Measurements from ENCODE around the gene PPM1H.
A peak's percentile ranks its signal among the peaks of the same experiment; 100 is the strongest.
"Not testable (repeated sequence)": the region's sequence is repeated elsewhere in the genome, so short reads cannot be mapped to it uniquely, and the experiment has no call there.

PPM1H gene

DNA sequence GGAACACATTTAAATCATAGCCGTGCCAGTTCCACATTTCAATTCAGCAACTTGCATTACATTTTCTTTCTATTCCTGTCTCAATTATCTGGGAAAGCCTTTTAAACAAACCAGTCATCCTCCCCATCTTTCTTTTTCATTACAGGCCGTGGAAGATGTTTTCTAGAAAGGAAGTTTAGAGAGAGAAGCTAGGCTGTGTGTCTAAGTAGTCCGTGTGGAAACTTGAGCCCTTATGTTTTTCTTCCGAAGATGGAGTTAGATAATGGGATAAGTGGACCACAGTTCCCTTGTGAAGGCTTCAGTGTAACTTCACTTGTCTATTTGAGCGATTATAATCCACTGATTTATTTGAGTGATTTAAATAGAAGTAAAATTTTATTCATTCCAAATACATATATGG, 12.4 kb upstream of the PPM1H start:
- DNase-seq (ENCODE audit: low read depth in 3 of 3): no peak

DNA sequence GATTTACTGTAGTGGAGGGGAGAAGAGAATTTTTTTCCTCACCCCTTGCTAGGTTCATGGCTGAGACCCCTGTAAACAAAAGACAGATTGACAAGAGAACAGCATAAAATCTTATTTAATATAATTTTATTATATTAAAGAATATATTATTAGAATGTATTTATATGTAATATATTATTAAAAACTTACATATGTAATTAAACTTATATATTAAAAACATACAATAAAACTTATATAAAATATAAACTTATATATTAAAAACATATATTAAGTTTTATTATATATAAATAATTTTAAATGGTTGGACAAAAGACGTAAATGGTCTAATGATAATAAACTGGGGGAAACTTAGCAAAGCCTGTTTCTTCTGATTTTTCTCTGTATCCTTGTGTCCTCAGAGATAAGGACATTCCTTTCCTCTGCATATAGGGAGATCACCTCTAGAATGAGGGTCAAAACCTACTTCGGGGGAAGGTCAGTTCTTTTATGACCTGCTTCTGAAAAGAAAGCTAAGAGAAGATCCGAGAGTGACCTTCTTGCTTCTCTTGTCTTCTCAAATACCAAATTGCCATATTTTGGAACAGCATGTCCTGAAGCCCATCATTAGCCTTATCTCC, 8.9 kb upstream of the PPM1H start:
- DNase-seq (ENCODE audit: low read depth in 3 of 3): no peak

DNA sequence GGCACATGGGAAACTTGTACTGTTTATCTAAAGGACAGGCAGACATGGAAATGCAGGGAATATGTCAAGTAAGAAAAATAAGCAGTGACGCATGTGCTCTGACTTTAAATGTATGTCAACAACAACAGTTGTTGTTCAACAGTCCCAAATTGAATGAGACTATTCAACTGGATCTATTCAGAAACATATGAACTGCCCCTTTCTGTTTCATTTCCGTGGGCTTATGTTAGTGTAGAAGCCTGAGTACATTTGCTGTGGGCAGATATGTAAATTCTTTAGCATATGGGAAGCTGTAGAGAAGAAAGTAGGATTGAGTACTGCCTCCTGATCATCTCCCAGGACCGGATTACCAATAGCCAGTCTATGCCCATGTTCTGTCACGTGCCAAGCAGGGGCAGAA, 7.4 kb upstream of the PPM1H start:
- DNase-seq (ENCODE audit: low read depth in 3 of 3): not testable (repeated sequence)

DNA sequence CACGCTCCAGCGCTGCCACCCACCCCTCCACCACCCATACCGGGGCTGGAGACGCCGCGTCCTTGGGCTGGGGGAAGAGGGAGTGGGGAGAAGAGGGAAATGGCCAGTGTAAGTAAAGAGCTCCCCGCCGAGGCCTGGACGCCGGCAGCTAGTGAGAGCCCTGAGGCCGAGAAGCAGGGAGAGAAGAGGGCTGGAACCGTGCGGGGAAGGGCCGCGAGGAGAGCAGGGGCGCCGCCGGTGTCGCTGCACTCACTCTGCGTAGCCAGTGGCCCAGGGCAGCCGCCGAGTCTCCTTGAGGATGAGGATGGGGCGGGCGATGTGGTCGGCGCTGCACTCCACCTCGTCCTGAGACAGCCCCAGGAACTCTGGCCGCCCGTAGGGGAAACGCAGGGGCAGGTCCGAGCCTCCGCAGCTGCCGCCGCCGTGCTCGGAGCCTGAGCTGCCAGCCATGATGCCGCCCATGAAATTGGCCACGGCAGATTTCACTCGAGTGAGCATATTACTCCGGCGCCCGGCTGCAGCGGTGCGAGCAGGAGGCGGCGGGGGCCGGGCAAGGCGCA, 631 bp downstream of the PPM1H start:
- DNase-seq (ENCODE audit: low read depth in 3 of 3): peak in 1 of 3 donors; percentile 12

DNA sequence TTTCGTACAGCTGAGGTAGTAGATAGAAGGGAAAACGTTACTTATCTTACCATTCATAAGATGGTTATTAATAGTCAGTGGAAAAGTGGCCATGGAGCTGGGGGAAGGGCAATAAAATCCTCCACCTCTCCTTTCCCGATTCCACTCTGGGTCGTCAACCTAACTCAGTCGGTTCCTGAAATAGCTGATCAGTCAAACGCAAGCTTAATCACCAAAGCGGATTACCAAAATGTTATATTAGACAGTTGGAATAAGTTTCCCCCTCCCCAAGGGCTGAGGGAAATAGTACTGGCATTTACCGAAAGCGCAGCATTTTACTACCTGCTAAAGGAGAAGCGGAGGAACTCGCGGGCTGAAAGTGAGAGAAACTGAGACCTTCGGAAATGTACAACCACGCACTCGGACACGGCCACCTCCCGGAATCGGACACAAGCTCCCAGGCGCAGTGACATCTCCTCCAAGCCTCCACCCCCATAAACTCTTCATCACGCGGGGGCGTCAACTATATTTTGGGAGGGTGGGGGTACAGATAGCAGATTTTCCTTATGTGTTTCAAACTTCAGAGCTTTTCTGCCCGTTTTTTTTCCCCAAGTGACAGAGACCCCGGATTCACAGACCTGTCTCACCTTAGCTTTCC, 1.2 kb downstream of the PPM1H start:
- DNase-seq (ENCODE audit: low read depth in 3 of 3): no peak

DNA sequence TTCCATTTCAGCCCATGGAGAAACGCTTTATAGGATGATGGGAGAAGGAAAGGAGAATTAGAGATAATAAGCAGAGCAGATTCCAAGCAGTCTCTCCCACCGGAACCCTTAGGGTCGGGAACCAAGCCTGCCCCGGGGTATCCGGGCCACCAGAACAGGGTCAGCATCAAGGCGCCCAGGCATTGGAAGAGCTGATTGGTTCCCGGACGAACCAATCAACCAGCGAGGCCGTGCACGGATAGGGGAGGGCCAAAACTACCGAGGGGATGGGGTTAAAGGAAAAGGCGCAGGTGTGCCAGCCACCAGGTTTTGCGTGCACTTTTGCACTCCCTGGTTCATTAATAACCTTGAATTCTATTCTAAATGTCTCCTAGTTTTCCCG, 1.7 kb downstream of the PPM1H start:
- no peak for DNase-seq (ENCODE audit: low read depth in 3 of 3)

DNA sequence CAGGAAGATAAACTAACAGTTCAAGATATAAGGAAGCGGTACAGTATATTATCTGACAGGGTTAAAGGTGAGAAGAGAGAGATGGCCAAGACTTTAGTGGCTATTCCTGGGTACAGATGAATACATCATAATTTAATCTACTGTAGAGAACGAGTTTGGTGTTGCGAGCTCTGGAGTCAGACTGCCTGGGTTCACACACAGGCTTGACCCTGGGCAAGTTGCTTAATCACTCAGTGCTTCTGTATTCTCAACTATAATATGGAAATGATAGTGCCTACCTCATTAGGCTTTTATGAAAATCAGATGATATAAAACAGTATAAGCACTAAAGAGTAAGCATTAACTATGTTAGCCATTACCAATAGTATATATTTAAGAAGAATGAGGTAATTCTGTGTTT, 3.5 kb downstream of the PPM1H start:
- DNase-seq (ENCODE audit: low read depth in 3 of 3): no peak

DNA sequence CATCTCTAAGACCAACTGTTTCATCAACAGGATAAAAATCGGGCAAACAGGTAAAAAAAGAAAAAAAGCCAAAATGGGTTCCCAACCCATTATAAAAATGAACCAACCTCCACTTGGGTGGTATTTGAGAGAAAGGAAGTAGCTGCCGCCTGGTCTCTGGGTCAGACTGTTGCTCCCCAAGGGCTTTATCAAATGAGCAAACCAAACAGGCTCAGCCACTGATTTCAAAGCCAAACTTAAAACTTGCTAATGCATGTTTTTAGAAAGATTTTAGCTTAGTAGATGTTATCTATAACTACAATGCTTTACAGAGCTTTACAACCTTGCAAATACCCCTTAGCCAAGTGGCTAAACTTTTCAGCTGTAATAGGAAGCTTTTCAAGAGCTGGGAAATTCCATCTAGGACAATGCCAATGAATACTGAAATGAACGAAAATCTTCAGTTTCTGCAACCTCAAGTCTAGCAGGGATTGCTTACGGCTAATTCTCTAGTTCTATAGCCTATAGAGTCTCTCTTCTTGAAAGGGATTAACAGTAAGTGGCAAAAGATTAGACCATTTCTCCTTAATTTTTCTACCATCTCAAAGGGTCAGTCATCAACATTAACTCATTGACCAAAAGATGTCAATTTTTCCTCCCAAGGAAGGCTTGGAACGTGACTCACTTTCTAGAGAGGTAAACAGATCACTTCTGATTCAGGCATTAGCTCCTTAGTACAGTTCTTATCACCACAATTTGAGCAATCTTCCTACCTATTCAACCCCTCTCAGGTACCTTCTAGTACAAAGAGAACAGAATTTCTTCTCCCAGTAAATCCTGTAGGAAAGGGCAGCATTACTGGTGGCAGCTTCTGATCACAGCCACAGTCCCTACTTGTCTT, 4.2 kb downstream of the PPM1H start:
- no peak for DNase-seq (ENCODE audit: low read depth in 3 of 3)

DNA sequence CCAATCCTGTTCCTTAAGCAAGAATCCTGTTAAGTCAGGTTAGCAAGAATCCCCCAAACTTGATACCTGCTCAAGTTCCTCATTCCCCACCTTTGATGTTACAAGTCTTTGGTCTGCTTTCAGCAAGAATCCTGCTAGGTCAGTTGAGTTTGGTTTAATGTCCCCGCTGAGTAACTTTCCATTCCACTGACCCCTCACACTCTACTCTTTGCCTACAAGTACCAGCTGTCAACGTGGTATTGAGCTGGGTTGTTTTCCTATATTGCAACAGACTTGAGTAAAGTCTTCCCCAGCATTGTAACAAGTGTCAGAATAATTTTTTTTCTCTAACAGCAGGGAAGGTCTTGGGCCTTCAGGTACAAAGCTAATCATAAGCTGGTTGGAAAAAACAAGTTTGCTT, 6.3 kb downstream of the PPM1H start:
- DNase-seq (ENCODE audit: low read depth in 3 of 3): no peak

DNA sequence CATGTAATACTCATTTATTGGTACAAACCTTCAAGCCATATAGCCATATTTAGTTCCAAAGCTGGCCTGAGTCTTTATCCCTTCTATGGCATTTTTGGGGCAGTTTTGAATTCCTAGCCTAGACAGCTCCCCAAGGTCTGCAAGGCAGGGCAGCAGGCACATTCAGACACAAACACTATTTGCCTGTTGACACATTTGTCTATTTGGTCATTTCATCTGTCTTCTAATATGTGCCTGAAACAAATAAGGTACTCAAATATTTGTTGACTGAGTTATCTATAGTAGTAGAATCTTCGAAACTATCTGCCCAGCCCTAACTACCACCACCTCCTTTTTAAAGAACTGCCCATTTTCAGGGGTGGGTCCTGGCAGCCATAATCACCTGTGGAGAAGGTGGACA, 9.3 kb downstream of the PPM1H start:
- DNase-seq (ENCODE audit: low read depth in 3 of 3): no peak

DNA sequence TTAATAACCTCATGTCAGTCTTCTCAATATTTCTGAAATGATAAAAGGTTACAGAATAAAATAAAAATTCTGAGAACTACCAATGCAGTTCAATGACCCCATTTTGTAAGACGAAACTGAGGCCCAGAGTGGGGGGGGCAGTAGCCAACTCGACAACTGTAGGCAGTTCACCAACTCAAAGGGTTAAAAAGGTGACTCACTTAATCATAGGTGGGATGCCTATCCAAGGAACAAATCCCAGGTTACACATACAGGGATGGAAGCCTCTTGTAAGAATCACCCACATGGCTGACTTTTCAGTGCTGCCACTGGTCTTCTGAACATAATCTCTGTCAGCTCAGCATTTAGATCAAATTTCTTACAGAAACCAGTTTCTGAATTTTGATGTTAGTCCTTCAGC, 10.9 kb downstream of the PPM1H start:
- no peak for DNase-seq (ENCODE audit: low read depth in 3 of 3)

DNA sequence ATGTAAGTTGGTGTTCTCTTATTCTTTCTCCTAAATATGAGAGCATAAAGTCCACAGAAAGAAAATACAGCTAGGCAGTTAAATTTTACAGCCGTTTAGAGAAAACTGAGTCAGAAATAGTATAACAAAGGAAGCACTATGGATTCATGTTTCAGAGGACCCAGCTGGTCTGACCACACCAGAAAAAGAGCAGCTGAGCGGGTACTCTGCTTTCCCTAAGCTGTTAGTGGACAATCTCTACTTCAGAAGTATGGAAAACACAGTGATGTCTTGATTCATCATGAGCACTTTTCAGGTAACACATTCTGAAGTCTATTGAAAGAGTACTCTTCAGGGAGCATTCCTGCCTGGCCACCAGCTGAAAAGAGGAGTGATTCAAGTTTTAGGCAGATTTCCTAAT, 12.4 kb downstream of the PPM1H start:
- no peak for DNase-seq (ENCODE audit: low read depth in 3 of 3)

DNA sequence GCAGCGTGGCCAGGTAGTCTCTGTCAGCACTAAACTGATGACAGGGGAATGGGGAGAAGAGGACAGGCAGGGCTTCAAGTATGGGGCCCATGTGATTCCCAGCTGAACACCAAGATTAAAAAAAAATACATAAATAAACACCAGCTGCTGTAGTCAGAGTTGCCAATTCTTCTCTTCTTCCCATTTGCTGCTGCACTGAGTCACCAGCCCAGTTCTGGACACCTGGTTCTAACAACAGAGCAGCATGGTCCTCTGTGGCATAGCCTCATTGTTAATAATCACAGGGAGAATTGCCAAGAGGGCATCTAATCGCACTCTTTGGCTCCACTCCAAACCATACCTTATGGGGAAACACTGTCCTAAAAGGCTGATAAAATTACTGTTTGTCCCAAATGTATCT, 15.1 kb downstream of the PPM1H start:
- DNase-seq (ENCODE audit: low read depth in 3 of 3): no peak

DNA sequence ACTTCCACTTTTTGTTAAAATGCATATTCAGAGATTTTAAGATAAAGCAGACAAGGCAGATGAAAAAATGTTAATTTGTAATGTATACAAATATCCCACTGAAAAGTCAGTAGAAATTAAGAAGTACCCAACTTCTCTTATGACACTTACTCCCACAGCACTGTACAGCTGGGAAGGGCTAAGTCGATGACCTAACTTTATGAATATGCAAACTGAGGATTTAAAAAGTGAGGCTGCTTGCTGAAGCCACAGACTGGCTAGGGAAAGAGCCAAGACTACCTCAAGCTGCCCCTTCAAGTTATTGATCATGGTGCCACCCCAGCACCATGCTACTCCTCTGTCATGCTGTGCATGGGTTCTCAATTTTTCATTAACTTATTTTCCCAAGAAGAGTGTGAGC, 17.0 kb downstream of the PPM1H start:
- no peak for DNase-seq (ENCODE audit: low read depth in 3 of 3)

DNA sequence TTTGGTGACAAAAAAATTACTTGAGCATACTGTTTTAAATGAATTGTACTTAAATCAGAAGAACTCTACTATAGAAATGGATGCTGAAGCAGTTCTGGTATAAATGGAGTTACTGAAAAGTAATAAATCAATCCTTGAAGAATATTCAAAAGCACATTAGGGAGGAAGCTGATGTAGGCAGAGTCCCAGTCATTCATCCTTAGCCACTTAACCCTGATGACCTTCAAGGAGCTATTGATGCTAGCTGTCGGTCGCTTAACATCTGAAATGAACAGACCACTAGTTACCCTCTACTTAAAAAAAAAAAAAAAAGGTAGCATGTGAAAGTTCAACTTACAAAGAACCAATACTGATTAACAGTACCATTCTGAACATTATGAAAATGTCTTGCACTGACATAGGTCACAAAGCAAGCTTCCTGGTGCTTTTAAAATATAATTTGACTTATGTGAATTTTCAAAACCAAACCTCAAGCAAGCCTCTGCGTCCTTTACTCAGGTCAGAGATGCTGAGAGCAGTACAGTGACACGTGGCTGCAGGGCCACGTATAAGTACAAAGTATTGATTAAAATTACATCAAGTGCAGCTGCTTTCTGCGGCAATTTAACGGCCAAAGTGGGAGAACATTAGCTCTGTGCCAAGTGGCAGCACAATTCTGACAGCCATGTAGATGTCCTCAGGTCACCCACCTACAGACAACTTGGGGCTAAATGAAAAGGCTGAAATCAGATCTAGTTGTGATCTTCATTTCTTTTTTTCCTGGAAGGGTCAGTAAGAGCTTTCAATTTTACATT, 18.1 kb downstream of the PPM1H start:
- no peak for DNase-seq (ENCODE audit: low read depth in 3 of 3)

DNA sequence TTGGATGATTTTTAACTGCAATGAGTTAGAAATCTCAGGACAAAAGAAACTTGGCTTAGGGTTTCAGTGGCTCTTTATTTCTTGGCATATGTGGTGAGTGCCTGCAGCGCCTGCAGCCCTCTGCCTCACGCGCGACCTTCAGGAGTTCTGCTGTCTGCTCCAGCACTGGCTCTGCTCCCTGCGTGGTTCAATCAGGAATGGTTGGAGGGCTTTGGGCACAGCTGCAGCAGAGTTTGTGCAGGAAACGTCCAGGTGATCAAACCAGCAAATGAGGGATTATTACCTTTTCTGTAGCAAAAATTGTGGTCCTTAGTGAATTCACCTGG, 19.8 kb downstream of the PPM1H start:
- no peak for DNase-seq (ENCODE audit: low read depth in 3 of 3)

DNA sequence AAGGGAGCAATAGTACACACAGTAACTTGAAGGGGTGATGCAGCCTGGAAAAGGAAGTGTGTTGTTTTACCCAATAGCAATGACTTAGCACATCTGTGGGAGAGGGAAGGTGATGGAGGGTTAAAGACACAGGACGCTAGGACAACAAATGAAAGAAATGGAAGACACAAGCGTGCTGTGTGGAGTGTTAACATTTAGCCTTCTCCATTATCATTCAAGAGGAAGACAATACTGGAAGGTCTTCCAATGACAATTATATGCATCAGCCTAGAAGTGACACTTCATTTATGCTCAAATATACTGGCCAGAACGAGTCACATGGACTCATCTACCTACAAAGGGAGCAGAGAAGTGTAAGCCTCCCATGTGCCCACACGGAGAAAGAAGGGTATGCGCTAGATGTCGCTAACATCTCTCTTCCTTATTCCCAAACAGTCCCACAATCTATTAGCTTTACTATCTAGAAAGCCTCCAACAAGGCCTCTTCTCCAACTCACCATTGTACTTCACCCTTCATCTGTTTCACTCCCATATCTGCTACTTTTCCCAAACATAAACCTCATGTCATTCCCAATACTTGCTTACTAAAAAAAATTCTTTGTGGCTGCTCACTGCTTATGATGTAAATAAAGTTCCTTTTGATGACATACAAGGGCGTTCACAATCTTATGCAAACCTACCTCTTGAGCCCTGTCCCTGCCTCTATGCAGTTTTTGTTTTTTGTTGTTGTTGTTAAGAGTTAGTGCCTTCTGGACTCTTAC, 20.3 kb downstream of the PPM1H start:
- DNase-seq (ENCODE audit: low read depth in 3 of 3): no peak

DNA sequence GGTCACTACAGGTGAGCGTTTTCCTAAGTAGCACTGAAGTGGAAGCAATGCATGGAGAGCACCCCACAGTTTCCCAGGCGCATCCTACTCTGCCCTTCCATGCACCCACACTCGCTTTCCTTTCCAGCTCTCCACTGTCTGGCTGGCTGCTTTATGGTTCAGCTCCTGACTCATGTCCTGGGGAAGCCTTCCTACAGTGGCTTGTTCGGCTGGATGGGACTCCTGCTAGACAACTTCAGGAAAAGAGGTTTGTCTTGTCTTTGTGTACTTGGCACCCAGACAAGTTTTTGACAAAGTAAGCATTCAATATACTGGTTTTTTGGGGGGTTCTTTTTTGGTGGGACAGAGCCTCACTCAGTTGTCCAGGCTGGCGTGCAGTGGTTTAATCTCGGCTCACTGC, 21.6 kb downstream of the PPM1H start:
- DNase-seq (ENCODE audit: low read depth in 3 of 3): no peak

DNA sequence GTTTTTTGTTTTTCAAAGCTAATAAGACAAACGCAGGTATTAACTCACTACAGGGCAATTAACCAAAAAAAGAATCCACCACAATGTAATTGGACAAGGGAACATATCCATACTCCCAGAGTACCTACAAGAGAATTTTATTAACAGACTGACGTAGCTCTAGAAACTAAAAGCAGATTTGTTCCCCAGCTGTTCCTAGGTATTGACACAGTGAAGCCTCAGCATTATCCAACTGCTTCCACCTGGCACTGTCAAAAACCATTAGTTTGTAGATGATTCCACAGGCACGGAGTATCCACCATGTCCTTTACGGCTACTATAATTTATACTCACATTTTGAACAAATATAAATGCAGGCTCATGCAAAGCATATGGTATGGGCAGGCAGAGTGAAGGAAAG, 22.3 kb downstream of the PPM1H start:
- no peak for DNase-seq (ENCODE audit: low read depth in 3 of 3)

DNA sequence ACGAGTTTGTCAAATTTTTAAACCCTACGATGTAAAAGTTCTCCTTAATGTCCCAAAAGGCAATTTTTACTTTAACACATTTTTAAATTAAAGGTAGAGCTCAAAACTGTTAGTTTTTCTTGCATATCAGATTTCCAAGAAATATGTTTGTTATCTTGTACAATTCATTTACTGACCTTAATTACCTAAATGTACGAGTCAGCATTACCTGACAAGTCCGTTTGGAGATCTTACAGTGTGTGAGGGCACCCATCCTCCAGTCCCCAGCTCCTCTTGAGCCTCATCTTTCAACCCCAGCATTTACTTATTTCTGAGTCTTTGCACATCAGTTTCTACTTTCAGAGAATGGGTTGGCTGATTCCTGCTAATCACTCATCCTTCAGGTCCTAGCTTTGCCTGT, 23.7 kb downstream of the PPM1H start:
- no peak for DNase-seq (ENCODE audit: low read depth in 3 of 3)

DNA sequence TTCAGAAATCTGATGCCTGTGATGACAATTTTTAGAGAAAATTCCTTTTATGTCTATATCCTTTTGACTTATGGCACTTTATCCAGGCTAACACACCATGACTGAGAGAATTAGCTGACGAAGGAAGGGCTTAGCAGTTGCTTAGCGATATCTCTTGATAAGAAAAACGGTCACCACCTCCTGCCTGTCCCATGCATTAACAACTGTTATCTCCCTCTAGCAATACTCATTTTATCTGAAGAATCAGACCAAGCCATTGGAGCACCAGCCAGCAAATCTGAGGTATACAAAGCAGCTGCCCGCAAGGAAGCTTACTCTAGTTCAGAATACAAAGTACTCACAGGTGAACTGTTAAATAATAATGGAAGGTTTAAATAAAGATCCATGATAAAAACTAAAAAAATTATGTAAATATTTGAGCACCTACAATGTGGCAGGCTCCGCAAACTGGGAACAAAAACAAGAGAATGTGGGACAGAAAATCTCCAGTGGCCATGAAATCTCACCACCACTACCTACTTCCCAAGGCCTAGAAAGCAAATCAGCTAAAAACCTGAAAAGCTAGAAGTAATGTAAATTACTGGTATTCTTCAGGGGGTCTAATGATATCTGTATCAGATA, 24.3 kb downstream of the PPM1H start:
- DNase-seq (ENCODE audit: low read depth in 3 of 3): no peak

Data from stimulated activated CD4-positive, alpha-beta T cell treated with anti-CD3 and anti-CD28 coated beads, TNF-alpha, amount 100 ng/mL, for 48 hours (primary cell).